HG03342 (cell line): ENCODE measurements around the gene UNK.

ENCODE experiments used
- ATAC-seq: cut with Tn5 transposase; IDR thresholded peaks from one replicate; pipeline ENCODE4 v1.9.1; 2021; ENCODE audit warnings: mild to moderate bottlenecking, moderate library complexity; ENCODE audit not compliant: unreplicated experiment

UNK gene

GRCh38 chr17:75818326-75818885 lies 33.8 kb downstream of the UNK start:
- ATAC-seq = no peak

- no peak for ATAC-seq
These were observed 34.5 kb downstream of the UNK start for GRCh38 chr17:75819116-75819515.

GRCh38 chr17:75819678-75820077 lies 35.1 kb downstream of the UNK start:
- ATAC-seq = no peak

GRCh38 chr17:75820094-75821080 lies 35.8 kb downstream of the UNK start:
- no peak for ATAC-seq

- no peak for ATAC-seq
These were observed 36.9 kb downstream of the UNK start for GRCh38 chr17:75821552-75821951.

GRCh38 chr17:75822119-75822799 lies 37.7 kb downstream of the UNK start:
- ATAC-seq = no peak

GRCh38 chr17:75822800-75823166 lies 38.2 kb downstream of the UNK start:
- ATAC-seq = no peak

GRCh38 chr17:75823257-75824041 lies 38.8 kb downstream of the UNK start:
- ATAC-seq = no peak

GRCh38 chr17:75824050-75824552 lies 39.5 kb downstream of the UNK start:
- no peak for ATAC-seq

- ATAC-seq = no peak
These were observed 40.1 kb downstream of the UNK start for GRCh38 chr17:75824666-75825065.

- ATAC-seq = no peak
These were observed 40.5 kb downstream of the UNK start for GRCh38 chr17:75825149-75825552.

GRCh38 chr17:75825748-75826370 lies 41.3 kb downstream of the UNK start:
- ATAC-seq = no peak

GRCh38 chr17:75826561-75827307 lies 42.1 kb downstream of the UNK start:
- no peak for ATAC-seq

- ATAC-seq = no peak
These were observed 42.9 kb downstream of the UNK start for GRCh38 chr17:75827308-75828075.

GRCh38 chr17:75828076-75828400 lies 43.4 kb downstream of the UNK start:
- ATAC-seq = no peak

- no peak for ATAC-seq
These were observed 44.1 kb downstream of the UNK start for GRCh38 chr17:75828741-75829140.

GRCh38 chr17:75829747-75830146 lies 45.1 kb downstream of the UNK start:
- ATAC-seq = no peak

- no peak for ATAC-seq
These were observed 45.8 kb downstream of the UNK start for GRCh38 chr17:75830164-75831031.
